HepG2 (cell line): ENCODE data around the gene DPM1. TPM values are rescaled to one million over a fixed set of nuclear protein-coding genes. Genes with fewer than 3 reads are reported as not detected.

Experiments
- CEBPG ChIP-seq: IDR thresholded peaks from 2 replicates; pipeline ENCODE4 v1.6.1; 2016
- CHD4 ChIP-seq: fragments of 200-600 bp; sonication (generic); IDR thresholded peaks from 2 replicates; pipeline ENCODE4 v1.7.0; 2017; ENCODE audit warnings: mild to moderate bottlenecking, low read length, borderline replicate concordance
- ELF3 ChIP-seq: IDR thresholded peaks from 2 replicates; pipeline ENCODE4 v1.6.1; 2016; ENCODE audit warnings: missing genetic modification reagents, missing compliant biosample characterization
- FOXK1 ChIP-seq: sonication (generic); formaldehyde crosslinking; IDR thresholded peaks from 2 replicates; pipeline ENCODE4 v1.4.0; 2020; ENCODE audit warnings: low read depth, missing genetic modification reagents, borderline replicate concordance
- GATAD2A ChIP-seq: IDR thresholded peaks from 2 replicates; pipeline ENCODE4 v1.6.1; 2016
- HOMEZ ChIP-seq: IDR thresholded peaks from 2 replicates; pipeline ENCODE4 v1.6.1; 2016; ENCODE audit warnings: low read depth
- MEF2D ChIP-seq: sonication (generic); formaldehyde crosslinking; IDR thresholded peaks from 2 replicates; pipeline ENCODE4 v1.5.1; 2020; ENCODE audit warnings: mild to moderate bottlenecking, missing genetic modification reagents
- MYC ChIP-seq: sonication (generic); formaldehyde crosslinking; IDR thresholded peaks from 2 replicates; pipeline ENCODE4 v1.9.0; 2021; ENCODE audit warnings: missing genetic modification reagents, borderline replicate concordance
- NFYC ChIP-seq: IDR thresholded peaks from 2 replicates; pipeline ENCODE4 v1.6.1; 2016; ENCODE audit warnings: missing genetic modification reagents, missing compliant biosample characterization
- REXO4 ChIP-seq: sonication (generic); formaldehyde crosslinking; IDR thresholded peaks from 2 replicates; pipeline ENCODE4 v1.8.0; 2022; ENCODE audit warnings: missing genetic modification reagents, mild to moderate bottlenecking, borderline replicate concordance
- SIN3A ChIP-seq: IDR thresholded peaks from 2 replicates; pipeline ENCODE4 v1.6.1; 2011; ENCODE audit warnings: low read depth, mild to moderate bottlenecking, control low read depth, low read length, borderline replicate concordance
- SIN3B ChIP-seq: fragments of 150-350 bp; IDR thresholded peaks from 2 replicates; pipeline ENCODE4 v1.6.1; 2014; ENCODE audit warnings: low read length
- TBL1XR1 ChIP-seq: fragments of 150-350 bp; IDR thresholded peaks from 2 replicates; pipeline ENCODE4 v1.6.1; 2014; ENCODE audit warnings: borderline replicate concordance, low read length; ENCODE audit not compliant: partially characterized antibody
- THYN1 ChIP-seq: sonication (generic); formaldehyde crosslinking; IDR thresholded peaks from 2 replicates; pipeline ENCODE4 v1.8.1; 2023; ENCODE audit warnings: low read depth, mild to moderate bottlenecking, moderate library complexity, missing genetic modification reagents, borderline replicate concordance
- USF2 ChIP-seq, 2 experiments: sonication (generic) in 1 of 2; formaldehyde crosslinking in 1 of 2; IDR thresholded peaks; 2 replicates each; pipeline versions ENCODE4 v1.5.1 to v1.6.1; 2011 to 2020; ENCODE audit warnings: borderline replicate concordance in 1 of 2, low read depth in 1 of 2, low read length in 1 of 2, mild to moderate bottlenecking in 1 of 2, missing genetic modification reagents in 1 of 2, moderate library complexity in 1 of 2
- ZFX ChIP-seq: sonication (generic); formaldehyde crosslinking; IDR thresholded peaks from 2 replicates; pipeline ENCODE4 v1.4.0; 2020; ENCODE audit warnings: mild to moderate bottlenecking, low read depth, missing genetic modification reagents, moderate library complexity
- ZNF124 ChIP-seq: sonication (generic); formaldehyde crosslinking; IDR thresholded peaks from 2 replicates; pipeline ENCODE4 v1.4.0; 2020; ENCODE audit warnings: missing genetic modification reagents
- ZNF740 ChIP-seq: sonication (generic); formaldehyde crosslinking; IDR thresholded peaks from 2 replicates; pipeline ENCODE4 v1.4.0; 2020; ENCODE audit warnings: missing genetic modification reagents
- polyA plus RNA-seq, 8 experiments: library from polyadenylated mRNA; depleted of rRNA in 3 of 8; stranded (reverse) in 7 of 8; unstranded in 1 of 8; fragments of >200 nt; fragmentation: Illumina TruSeq in 4 of 8; extraction: Trizol in 4 of 8; gene quantifications; 2 replicates each; pipeline versions ENCODE4 v1.2.1 to v1.2.3, GENCODE V29; 2011 to 2016; ENCODE audit warnings: low read depth in 4 of 8, missing spikeins in 1 of 8, mixed read lengths in 1 of 8; ENCODE audit not compliant: insufficient read depth in 1 of 8
- total RNA-seq, 5 experiments: library from RNA; depleted of rRNA; stranded (reverse); fragments of >200 nt; fragmentation: Illumina TruSeq; extraction: Trizol; gene quantifications; 2 replicates each; pipeline ENCODE4 v1.2.3, GENCODE V29; 2016; ENCODE audit warnings: low read depth in 1 of 5
- TF ChIP-seq, protein P1 (sequence below): IDR thresholded peaks from 2 replicates; pipeline ENCODE4 v1.6.1; 2012; ENCODE audit warnings: low read depth, low read length, improper control_type of control experiment

DPM1 gene
- total and polyA plus RNA-seq, 2 of the 13 experiments (the other 11 are each of a cell fraction or from before 2014, with no cell fraction given): 83.2 to 161 TPM

- TF ChIP-seq USF2 (IDR thresholded peaks at IDR 0.05; ENCODE audit: low read depth, low read length) (peak; percentile 72), USF2 (CRISPR knock-in tag; IDR thresholded peaks at IDR 0.05; ENCODE audit: borderline replicate concordance) (peak; percentile 72; the same call in 1 of the 2 replicates), ZNF740 (CRISPR knock-in tag) (0 out of 2 replicates have a peak, but pooled peaks have one; percentile 24), SIN3B (0 out of 2 replicates have a peak, but pooled peaks have one; percentile 2), NFYC (peak; percentile 87), CHD4 (0 out of 2 replicates have a peak, but pooled peaks have one; percentile 43), ZNF124 (no peak), GATAD2A (CRISPR knock-in tag) (no peak), ELF3 (CRISPR knock-in tag) (0 out of 2 replicates have a peak, but pooled peaks have one; percentile 26), CEBPG (peak; percentile 55; the same call in 1 of the 2 replicates), ZFX (CRISPR knock-in tag) (peak; percentile 45; the same call in 1 of the 2 replicates), TBL1XR1 (peak; percentile 61), THYN1 (CRISPR knock-in tag) (no peak), REXO4 (CRISPR knock-in tag) (no peak), MEF2D (CRISPR knock-in tag) (peak; percentile 53; the same call in 1 of the 2 replicates), SIN3A (no peak), FOXK1 (peak; percentile 53; the same call in 1 of the 2 replicates), HOMEZ (CRISPR knock-in tag) (peak; percentile 54; the same call in 1 of the 2 replicates), MYC (0 out of 2 replicates have a peak, but pooled peaks have one; percentile 28)
- TF ChIP-seq, protein P1, sequence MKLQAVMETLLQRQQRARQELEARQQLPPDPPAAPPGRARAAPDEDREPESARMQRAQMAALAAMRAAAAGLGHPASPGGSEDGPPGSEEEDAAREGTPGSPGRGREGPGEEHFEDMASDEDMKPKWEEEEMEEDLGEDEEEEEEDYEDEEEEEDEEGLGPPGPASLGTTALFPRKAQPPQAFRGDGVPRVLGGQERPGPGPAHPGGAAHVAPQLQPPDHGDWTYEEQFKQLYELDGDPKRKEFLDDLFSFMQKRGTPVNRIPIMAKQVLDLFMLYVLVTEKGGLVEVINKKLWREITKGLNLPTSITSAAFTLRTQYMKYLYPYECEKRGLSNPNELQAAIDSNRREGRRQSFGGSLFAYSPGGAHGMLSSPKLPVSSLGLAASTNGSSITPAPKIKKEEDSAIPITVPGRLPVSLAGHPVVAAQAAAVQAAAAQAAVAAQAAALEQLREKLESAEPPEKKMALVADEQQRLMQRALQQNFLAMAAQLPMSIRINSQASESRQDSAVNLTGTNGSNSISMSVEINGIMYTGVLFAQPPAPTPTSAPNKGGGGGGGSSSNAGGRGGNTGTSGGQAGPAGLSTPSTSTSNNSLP: peak; percentile 52
Measured at GRCh38 chr20:50992733-50993457, 34.6 kb upstream of the DPM1 start (continued).
